Liver (tissue), 3 donors: ENCODE data around the gene SLC6A11.

Source experiments
- CTCF ChIP-seq: fragments of 150-350 bp; IDR thresholded peaks from 2 replicates; pipeline ENCODE4 v1.5.1; 2017; ENCODE audit warnings: improper control_type of control experiment, low read depth, low read length; ENCODE audit not compliant: missing input control
- FOXA1 ChIP-seq: IDR thresholded peaks from 2 replicates; pipeline ENCODE4 v1.6.1; 2016; ENCODE audit warnings: antibody characterized with exemption
- HNF4G ChIP-seq: IDR thresholded peaks from 2 replicates; pipeline ENCODE4 v1.6.1; 2016; ENCODE audit warnings: antibody characterized with exemption
- MAX ChIP-seq: IDR thresholded peaks from 2 replicates; pipeline ENCODE4 v1.6.1; 2016; ENCODE audit warnings: antibody characterized with exemption
- RAD21 ChIP-seq, 2 donors: IDR thresholded peaks; 2 replicates each; pipeline ENCODE4 v1.6.1; 2016; ENCODE audit warnings: antibody characterized with exemption in 2 of 2, mild to moderate bottlenecking in 2 of 2
- donor health status: healthy.
- donor health status: healthy.

- TF ChIP-seq CTCF (peak; percentile 55), MAX (no peak), FOXA1 (no peak), HNF4G (no peak), RAD21 (IDR thresholded peaks at IDR 0.05) (peak; percentile 71 to 83)
These were observed 134.7 kb downstream of the SLC6A11 start for GRCh38 chr3:10950476-10951294.
